ENCODE results near the gene SYCP2L. TPM values are rescaled to one million over a fixed set of nuclear protein-coding genes. Genes with fewer than 3 reads are reported as not detected.

Gene SYCP2L
- total RNA-seq, 1 experiment from 2014 or later = 9.7 TPM

DNA sequence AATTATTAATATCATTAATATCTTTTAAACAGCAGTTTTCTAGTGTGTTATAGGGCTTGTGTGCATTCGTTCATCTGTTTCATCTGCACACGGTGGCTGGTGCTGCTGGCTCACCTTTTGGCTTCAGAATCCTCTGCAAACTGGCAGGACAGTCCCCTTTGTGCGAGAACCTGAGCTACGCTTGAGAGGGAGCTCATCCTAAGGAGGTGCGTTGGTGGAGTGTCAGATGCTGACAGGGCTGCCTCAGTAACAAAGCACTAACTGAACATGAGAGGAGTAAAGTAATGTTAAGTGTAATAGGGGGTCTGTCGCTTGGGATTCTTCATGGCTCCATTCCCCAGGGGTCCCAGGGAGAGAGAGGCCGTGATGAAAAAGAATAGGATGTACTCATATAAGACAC lies 134.9 kb downstream of the SYCP2L start:
- POLR2A ChIA-PET (ENCODE audit: low non-redundant PET) = no interaction called here
- intact Hi-C loops (cut with micrococcal nuclease; ENCODE audit: unreplicated experiment) = no loop called here
- CTCF ChIA-PET = no interaction called here

GRCh38 chr6:11023032-11023431 lies 136.2 kb downstream of the SYCP2L start:
- DNase-seq (ENCODE audit: low spot score) = no peak
- intact Hi-C loops (cut with micrococcal nuclease; ENCODE audit: unreplicated experiment) = no loop called here
- Histone ChIP-seq H3K36me3 (ENCODE audit: insufficient read depth, low read length, poor library complexity, severe bottlenecking) (no peaks in the 10 kb centered on the region), H3K27me3 (replicated peaks; ENCODE audit: insufficient read depth, low read depth, low read length, poor library complexity) (no peaks in the 10 kb centered on the region), H3K4me1 (ENCODE audit: insufficient read depth, low read length, poor library complexity, severe bottlenecking) (peaks cover 24% of the 10 kb centered on the region), H3K4me3 (ENCODE audit: low read depth, low read length, poor library complexity, severe bottlenecking) (no peak overlapping the region), H3K27ac (ENCODE audit: low read depth, low read length, poor library complexity, severe bottlenecking) (no peak overlapping the region), H3K9me3 (ENCODE audit: low read depth, low read length, poor library complexity, severe bottlenecking) (no peaks in the 10 kb centered on the region)
- POLR2A ChIA-PET (ENCODE audit: low non-redundant PET) = no interaction called here
- no TSS peak for BruUV-seq (replicated peaks)
- CTCF ChIA-PET = no interaction called here
- no peak for TF ChIP-seq EZH2 (IDR thresholded peaks at IDR 0.05; ENCODE audit: borderline replicate concordance, low read depth, low read length, poor library complexity, severe bottlenecking)
- TF ChIP-seq, protein P1, sequence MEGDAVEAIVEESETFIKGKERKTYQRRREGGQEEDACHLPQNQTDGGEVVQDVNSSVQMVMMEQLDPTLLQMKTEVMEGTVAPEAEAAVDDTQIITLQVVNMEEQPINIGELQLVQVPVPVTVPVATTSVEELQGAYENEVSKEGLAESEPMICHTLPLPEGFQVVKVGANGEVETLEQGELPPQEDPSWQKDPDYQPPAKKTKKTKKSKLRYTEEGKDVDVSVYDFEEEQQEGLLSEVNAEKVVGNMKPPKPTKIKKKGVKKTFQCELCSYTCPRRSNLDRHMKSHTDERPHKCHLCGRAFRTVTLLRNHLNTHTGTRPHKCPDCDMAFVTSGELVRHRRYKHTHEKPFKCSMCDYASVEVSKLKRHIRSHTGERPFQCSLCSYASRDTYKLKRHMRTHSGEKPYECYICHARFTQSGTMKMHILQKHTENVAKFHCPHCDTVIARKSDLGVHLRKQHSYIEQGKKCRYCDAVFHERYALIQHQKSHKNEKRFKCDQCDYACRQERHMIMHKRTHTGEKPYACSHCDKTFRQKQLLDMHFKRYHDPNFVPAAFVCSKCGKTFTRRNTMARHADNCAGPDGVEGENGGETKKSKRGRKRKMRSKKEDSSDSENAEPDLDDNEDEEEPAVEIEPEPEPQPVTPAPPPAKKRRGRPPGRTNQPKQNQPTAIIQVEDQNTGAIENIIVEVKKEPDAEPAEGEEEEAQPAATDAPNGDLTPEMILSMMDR (conservative IDR thresholded peaks at IDR 0.05; ENCODE audit: low read depth, low read length) = no peak

More for the DNA sequence above, 134.9 kb downstream of the SYCP2L start:
- TF ChIP-seq, protein P1 (conservative IDR thresholded peaks at IDR 0.05; ENCODE audit: low read depth, low read length) = no peak
- no peak for TF ChIP-seq EZH2 (IDR thresholded peaks at IDR 0.05; ENCODE audit: borderline replicate concordance, low read depth, low read length, poor library complexity, severe bottlenecking)
- no TSS peak for BruUV-seq (replicated peaks)
- no peak overlapping the region for H3K27ac ChIP-seq (ENCODE audit: low read depth, low read length, poor library complexity, severe bottlenecking)
- no peak overlapping the region for H3K4me3 ChIP-seq (ENCODE audit: low read depth, low read length, poor library complexity, severe bottlenecking)
- no peaks in the 10 kb centered on the region for H3K36me3 ChIP-seq (ENCODE audit: insufficient read depth, low read length, poor library complexity, severe bottlenecking)
- DNase-seq (ENCODE audit: low spot score) = no peak
- no peaks in the 10 kb centered on the region for H3K9me3 ChIP-seq (ENCODE audit: low read depth, low read length, poor library complexity, severe bottlenecking)
- peaks cover 24% of the 10 kb centered on the region for H3K4me1 ChIP-seq (ENCODE audit: insufficient read depth, low read length, poor library complexity, severe bottlenecking)
- no peaks in the 10 kb centered on the region for H3K27me3 ChIP-seq (replicated peaks; ENCODE audit: insufficient read depth, low read depth, low read length, poor library complexity)

Other genes with a start within 250 kb of the SYCP2L start
- gene C6orf52, start 192.4 kb upstream of the SYCP2L start, total RNA-seq (2021) = 0.69 and 1.9 TPM in 2 replicates
- 34.4 and 41.6 TPM in 2 replicates for gene PAK1IP1, start 192.1 kb upstream of the SYCP2L start, total RNA-seq (2021)
- 68.3 and 75.1 TPM in 2 replicates for gene TMEM14C, start 164.0 kb upstream of the SYCP2L start, total RNA-seq (2021)
- 90.7 and 94.6 TPM in 2 replicates for gene TMEM14B, start 139.2 kb upstream of the SYCP2L start, total RNA-seq (2021)
- gene MAK, start 48.5 kb upstream of the SYCP2L start, total RNA-seq (2021) = 0.06 and 0.24 TPM in 2 replicates
- not detected in 2 replicates for gene GCM2, start 5.0 kb upstream of the SYCP2L start, total RNA-seq (2021)
- gene ELOVL2, start 157.3 kb downstream of the SYCP2L start, total RNA-seq (2021) = 12.7 and 14.1 TPM in 2 replicates
- gene SMIM13, start 206.8 kb downstream of the SYCP2L start, total RNA-seq (2021) = 16.8 and 18.9 TPM in 2 replicates
- 0.09 and 0.11 TPM in 2 replicates for gene ERVFRD-1, start 224.7 kb downstream of the SYCP2L start, total RNA-seq (2021)

Measured in A673 (cell line).